Upper lobe of left lung (tissue), 6 donors: ENCODE results near the gene CISD1. TPM values are rescaled to one million over a fixed set of nuclear protein-coding genes. Genes with fewer than 3 reads are reported as not detected.
A peak's percentile ranks its signal among the peaks of the same experiment; 100 is the strongest.

ENCODE experiments used
- ATAC-seq, 2 donors: fragments of 200-7000 bp; cut with Tn5 transposase; one replicate each; pipeline ENCODE4 v1.9.1; 2022; ENCODE audit warnings: mild to moderate bottlenecking in 2 of 2, moderate library complexity in 2 of 2; ENCODE audit not compliant: low FRiP score in 2 of 2
- DNase-seq, 2 donors: peaks; one replicate each; pipeline ENCODE4 v3.0.0-alpha.2; 2019 to 2020
- H3K27ac ChIP-seq, 4 donors: fragments of 200-600 bp; sonication (generic); one replicate each; pipeline ENCODE4 v1.5.1; 2016 to 2019
- H3K27me3 ChIP-seq, 4 donors: fragments of 200-600 bp; sonication (generic); one replicate each; pipeline ENCODE4 v1.5.1; 2017 to 2019
- H3K36me3 ChIP-seq, 4 donors: fragments of 200-600 bp; sonication (generic); one replicate each; pipeline ENCODE4 v1.5.1; 2016 to 2019
- H3K4me1 ChIP-seq, 4 donors: fragments of 200-600 bp; sonication (generic); one replicate each; pipeline ENCODE4 v1.5.1; 2018 to 2019
- H3K4me3 ChIP-seq, 4 donors: fragments of 200-600 bp; sonication (generic); one replicate each; pipeline ENCODE4 v1.5.1; 2017 to 2019; ENCODE audit warnings: mild to moderate bottlenecking in 2 of 4, moderate library complexity in 1 of 4
- H3K9me3 ChIP-seq, 4 donors: fragments of 200-600 bp; sonication (generic); one replicate each; pipeline ENCODE4 v1.5.1; 2018 to 2019
- CTCF ChIP-seq, 6 experiments: fragments of 450-650 bp in 4 of 6; fragments of 200-600 bp in 2 of 6; sonication (generic) in 2 of 6; IDR thresholded peaks; one replicate each; pipeline ENCODE4 v1.5.1; 2016 to 2019; ENCODE audit warnings: antibody characterized with exemption in 6 of 6
- EP300 ChIP-seq, 4 donors: sonication (generic); formaldehyde crosslinking; IDR thresholded peaks; one replicate each; pipeline ENCODE4 v1.5.1; 2017; ENCODE audit warnings: antibody characterized with exemption in 4 of 4, control low read depth in 2 of 4
- POLR2A ChIP-seq, 4 donors: fragments of 450-650 bp; IDR thresholded peaks; one replicate each; pipeline ENCODE4 v1.5.1; 2016 to 2017; ENCODE audit warnings: antibody characterized with exemption in 4 of 4, mild to moderate bottlenecking in 2 of 4
- POLR2AphosphoS5 ChIP-seq, 2 donors: sonication (generic); formaldehyde crosslinking; IDR thresholded peaks; one replicate each; pipeline ENCODE4 v1.5.1; 2017; ENCODE audit warnings: antibody characterized with exemption in 2 of 2
- WGBS, 2 donors: methylation state at CpG; one replicate each; pipeline ENCODE4 v1.1.5; 2017 to 2018; 5-methylcytosine and 5-hydroxymethylcytosine counted together
- total RNA-seq, 6 donors: library from RNA; depleted of rRNA in 4 of 6; stranded (reverse); fragments of >200 nt in 4 of 6; gene quantifications; one replicate each; pipeline versions ENCODE4 v1.1.0 to v1.2.1, GENCODE V29; 2016 to 2021
- donor health status: DM: no; HTN: no; CAD: no; lungs with moderate emphysema.
- donor health status: DM: no; HTN: yes; CAD: no; lungs with severe emphysema.

Gene CISD1
- total RNA-seq, 6 donors from 2014 or later, result 6.3 to 19.4 (median 13.8) TPM

- TF ChIP-seq POLR2A (IDR thresholded peaks at IDR 0.05), result no peak
- no peak for TF ChIP-seq POLR2AphosphoS5 (IDR thresholded peaks at IDR 0.05)
- no peak for TF ChIP-seq CTCF (IDR thresholded peaks at IDR 0.05)
- no peak for TF ChIP-seq EP300 (IDR thresholded peaks at IDR 0.05)
- H3K27ac ChIP-seq, result no peak overlapping the region
- no peak overlapping the region for H3K4me3 ChIP-seq
- no peaks in the 10 kb centered on the region for H3K9me3 ChIP-seq
- H3K27me3 ChIP-seq, result no peaks in the 10 kb centered on the region
- peaks cover 0 to 12% (median 4%) of the 10 kb centered on the region in 4 donors for H3K4me1 ChIP-seq
- DNase-seq, result no peak
- H3K36me3 ChIP-seq, result no peaks in the 10 kb centered on the region
- 66 to 74% methylated on average over 2 of the region's 2 CpGs for WGBS, 2 donors
- no peak for ATAC-seq
These were observed 49.4 kb downstream of the CISD1 start for GRCh38 chr10:58318346-58318745.

- Histone ChIP-seq H3K9me3 (no peaks in the 10 kb centered on the region), H3K27ac (no peak overlapping the region), H3K4me3 (no peak overlapping the region), H3K27me3 (no peaks in the 10 kb centered on the region), H3K4me1 (peaks cover 0 to 12% (median 4%) of the 10 kb centered on the region in 4 donors), H3K36me3 (no peaks in the 10 kb centered on the region)
- ATAC-seq (no peak), DNase-seq (no peak)
- 94 to 100% methylated on average over 1 of the region's 1 CpG for WGBS, 2 donors
- no peak for TF ChIP-seq POLR2A (IDR thresholded peaks at IDR 0.05)
These were observed 50.6 kb downstream of the CISD1 start for GRCh38 chr10:58319599-58319998.

- Histone ChIP-seq H3K36me3 (no peaks in the 10 kb centered on the region), H3K9me3 (no peaks in the 10 kb centered on the region), H3K4me3 (no peak overlapping the region), H3K27ac (no peak overlapping the region), H3K4me1 (peaks cover 0 to 12% (median 4%) of the 10 kb centered on the region in 4 donors), H3K27me3 (no peaks in the 10 kb centered on the region)
- no peak for DNase-seq
- no peak for ATAC-seq
- TF ChIP-seq POLR2AphosphoS5 (IDR thresholded peaks at IDR 0.05), result no peak
- TF ChIP-seq EP300 (IDR thresholded peaks at IDR 0.05), result no peak
- TF ChIP-seq POLR2A (IDR thresholded peaks at IDR 0.05), result no peak
- TF ChIP-seq CTCF (IDR thresholded peaks at IDR 0.05), result no peak
- WGBS, 2 donors, result 94 to 96% methylated on average over 4 of the region's 4 CpGs
These were observed 51.5 kb downstream of the CISD1 start for GRCh38 chr10:58320351-58321049.

- WGBS, 2 donors, result 15 to 46% methylated on average over 3 of the region's 3 CpGs
- DNase-seq, result peak in 1 of 2 donors; percentile 34
- no peak for TF ChIP-seq POLR2A (IDR thresholded peaks at IDR 0.05)
- no peak for TF ChIP-seq CTCF (IDR thresholded peaks at IDR 0.05)
- TF ChIP-seq EP300 (IDR thresholded peaks at IDR 0.05), result no peak
- no peak for TF ChIP-seq POLR2AphosphoS5 (IDR thresholded peaks at IDR 0.05)
These were observed 53.3 kb downstream of the CISD1 start for GRCh38 chr10:58322072-58322834.

GRCh38 chr10:58322835-58323209 lies 53.9 kb downstream of the CISD1 start:
- ATAC-seq (no peak), DNase-seq (no peak)
- peaks cover 0 to 12% (median 4%) of the 10 kb centered on the region in 4 donors for H3K4me1 ChIP-seq
- TF ChIP-seq CTCF (IDR thresholded peaks at IDR 0.05) (no peak), POLR2A (IDR thresholded peaks at IDR 0.05) (no peak), EP300 (IDR thresholded peaks at IDR 0.05) (no peak), POLR2AphosphoS5 (IDR thresholded peaks at IDR 0.05) (no peak)
- no peaks in the 10 kb centered on the region for H3K27me3 ChIP-seq
- WGBS, 2 donors, result 40 to 41% methylated on average over 1 of the region's 1 CpG
- H3K4me3 ChIP-seq, result no peak overlapping the region
- H3K27ac ChIP-seq, result no peak overlapping the region
- H3K9me3 ChIP-seq, result no peaks in the 10 kb centered on the region
- no peaks in the 10 kb centered on the region for H3K36me3 ChIP-seq

More at GRCh38 chr10:58322072-58322834, 53.3 kb downstream of the CISD1 start:
- no peaks in the 10 kb centered on the region for H3K36me3 ChIP-seq
- no peak overlapping the region for H3K4me3 ChIP-seq
- H3K9me3 ChIP-seq, result no peaks in the 10 kb centered on the region
- H3K27ac ChIP-seq, result no peak overlapping the region
- peaks cover 0 to 12% (median 4%) of the 10 kb centered on the region in 4 donors for H3K4me1 ChIP-seq
- H3K27me3 ChIP-seq, result no peaks in the 10 kb centered on the region
- ATAC-seq, result peak in 1 of 2 donors; percentile 76
